HCT116 (cell line): ENCODE results near the gene PNPLA6. TPM values are rescaled to one million over a fixed set of nuclear protein-coding genes. Genes with fewer than 3 reads are reported as not detected.

Experiments used
- ATAC-seq: fragments of 200-7000 bp; cut with Tn5 transposase; 2 replicates; pipeline ENCODE4 v1.9.1; 2020; ENCODE audit warnings: mild to moderate bottlenecking, moderate library complexity
- BruUV-seq: library from RNA; stranded (reverse); fragments of 400-500 nt; replicated peaks from 2 replicates; lab custom pipeline; 2021; lab: Mats Ljungman, UMichigan
- CTCF ChIA-PET: fragments of 300-600 bp; sonication (Branson Sonifier 250); formaldehyde crosslinking; loops from one replicate; lab custom pipeline; 2021; ENCODE audit warnings: antibody characterized with exemption; lab: Charles Lee
- POLR2A ChIA-PET: fragments of 300-600, 350-600 bp; sonication (Branson Sonifier 250); formaldehyde crosslinking; loops from one replicate; lab custom pipeline; 2021; ENCODE audit warnings: antibody characterized with exemption; lab: Charles Lee
- RAD21 ChIA-PET, 2 experiments: fragments of 300-600 bp; sonication (Branson Sonifier 250); formaldehyde crosslinking; loops; one replicate each; lab custom pipeline; 2023; ENCODE audit warnings: low total read pairs in 2 of 2; ENCODE audit not compliant: uncharacterized antibody in 2 of 2, unreplicated experiment in 2 of 2, low non-redundant PET in 1 of 2; lab: Charles Lee
- DNase-seq: peaks from one replicate; pipeline ENCODE4 v3.0.0-alpha.2; 2010; ENCODE audit warnings: low read depth, low spot score
- H2AFZ ChIP-seq: fragments of 200-600 bp; shearing (Covaris generic), sonication (generic); 2 replicates; pipeline ENCODE4 v1.6.1; 2017; ENCODE audit warnings: low read depth, mixed run types, mixed read lengths, antibody characterized with exemption, low read length; ENCODE audit not compliant: poor library complexity, severe bottlenecking
- H3K27ac ChIP-seq: 2 replicates; pipeline ENCODE4 v1.5.1; 2012; ENCODE audit warnings: low read depth, low read length
- H3K27me3 ChIP-seq: fragments of 200-600 bp; sonication (generic); 2 replicates; pipeline ENCODE4 v1.6.1; 2016; ENCODE audit warnings: mixed run types, low read length, mixed read lengths; ENCODE audit not compliant: insufficient read depth
- H3K36me3 ChIP-seq, 2 experiments: fragments of 200-500 bp in 1 of 2; fragments of 200-600 bp in 1 of 2; sonication (Bioruptor generic) in 1 of 2; sonication (generic) in 1 of 2; 2 replicates each; pipeline versions ENCODE4 v1.5.1 to v1.6.1; 2014 to 2016; ENCODE audit warnings: low read length in 2 of 2, inconsistent platforms in 1 of 2, mixed read lengths in 1 of 2, mixed run types in 1 of 2; ENCODE audit not compliant: insufficient read depth in 2 of 2, control insufficient read depth in 1 of 2
- H3K4me1 ChIP-seq, 2 experiments: fragments of 200-600 bp in 1 of 2; sonication (generic) in 1 of 2; 2 replicates each; pipeline versions ENCODE4 v1.5.1 to v1.6.1; 2012 to 2017; ENCODE audit warnings: low read length in 2 of 2, inconsistent platforms in 1 of 2, mild to moderate bottlenecking in 1 of 2, mixed read lengths in 1 of 2, mixed run types in 1 of 2, moderate library complexity in 1 of 2; ENCODE audit not compliant: insufficient read depth in 2 of 2, control insufficient read depth in 1 of 2
- H3K4me2 ChIP-seq: fragments of 200-600 bp; sonication (generic); 2 replicates; pipeline ENCODE4 v1.6.1; 2017; ENCODE audit warnings: mixed run types, low read length, mixed read lengths
- H3K4me3 ChIP-seq, 2 experiments: fragments of 200-600 bp in 1 of 2; sonication (generic) in 1 of 2; replicated peaks in 1 of 2; 2 replicates each; pipeline ENCODE4 v1.5.1; 2011 to 2016; ENCODE audit warnings: low read length in 2 of 2, control low read depth in 1 of 2, low read depth in 1 of 2, mild to moderate bottlenecking in 1 of 2, mixed read lengths in 1 of 2, mixed run types in 1 of 2
- H3K79me2 ChIP-seq: fragments of 200-600 bp; sonication (generic); 2 replicates; pipeline ENCODE4 v1.6.1; 2017; ENCODE audit warnings: mild to moderate bottlenecking, mixed run types, low read length, moderate library complexity, mixed read lengths; ENCODE audit not compliant: insufficient read depth
- H3K9ac ChIP-seq: fragments of 200-600 bp; sonication (generic); 2 replicates; pipeline ENCODE4 v1.6.1; 2016; ENCODE audit warnings: low read length, mixed read lengths
- H3K9me2 ChIP-seq: fragments of 200-600 bp; sonication (generic), shearing (Covaris generic); 2 replicates; pipeline ENCODE4 v1.6.1; 2017; ENCODE audit warnings: mixed run types, mild to moderate bottlenecking, moderate library complexity; ENCODE audit not compliant: insufficient read depth
- H3K9me3 ChIP-seq, 2 experiments: fragments of 200-500 bp in 1 of 2; fragments of 200-600 bp in 1 of 2; sonication (Bioruptor generic) in 1 of 2; sonication (generic) in 1 of 2; 2 replicates each; pipeline ENCODE4 v1.6.1; 2014 to 2017; ENCODE audit warnings: low read length in 2 of 2, mixed read lengths in 2 of 2, inconsistent platforms in 1 of 2, low read depth in 1 of 2, mild to moderate bottlenecking in 1 of 2, mixed run types in 1 of 2, moderate library complexity in 1 of 2; ENCODE audit not compliant: control insufficient read depth in 1 of 2, insufficient read depth in 1 of 2
- H4K20me1 ChIP-seq: fragments of 200-600 bp; sonication (generic), shearing (Covaris generic); 2 replicates; pipeline ENCODE4 v1.6.1; 2017; ENCODE audit warnings: mixed run types, mild to moderate bottlenecking, moderate library complexity; ENCODE audit not compliant: insufficient read depth
- ATF3 ChIP-seq: IDR thresholded peaks from 2 replicates; pipeline ENCODE4 v1.6.1; 2012
- EGR1 ChIP-seq: IDR thresholded peaks from 2 replicates; pipeline ENCODE4 v1.6.1; 2012; ENCODE audit warnings: low read depth
- EZH2phosphoT487 ChIP-seq: fragments of 200-600 bp; IDR thresholded peaks from 2 replicates; pipeline ENCODE4 v1.6.1; 2018; ENCODE audit warnings: antibody characterized with exemption, borderline replicate concordance
- JUND ChIP-seq: IDR thresholded peaks from 2 replicates; pipeline ENCODE4 v1.6.1; 2012
- SRF ChIP-seq: IDR thresholded peaks from 2 replicates; pipeline ENCODE4 v1.6.1; 2012; ENCODE audit warnings: low read depth
- TCF7L2 ChIP-seq: IDR thresholded peaks from 2 replicates; pipeline ENCODE4 v1.7.0; 2011; ENCODE audit warnings: borderline replicate concordance, inconsistent platforms; ENCODE audit not compliant: insufficient read depth, insufficient read length; ENCODE audit errors: extremely low read depth
- intact Hi-C: fragments of 100-400 bp; cut with micrococcal nuclease; formaldehyde crosslinking; loops from 2 replicates; pipeline ENCODE4 v1.10.0; 2022
- total RNA-seq: library from RNA; stranded (reverse); gene quantifications from one replicate; pipeline ENCODE4 v1.2.1, GENCODE V29; 2021; ENCODE audit not compliant: unreplicated experiment
- TF ChIP-seq, protein P1 (sequence below): IDR thresholded peaks from 2 replicates; pipeline ENCODE4 v1.6.1; 2012

PNPLA6 gene
- total RNA-seq, 1 experiment from 2014 or later = 159 TPM

GRCh38 chr19:7547159-7547558 lies 11.6 kb downstream of the PNPLA6 start:
- H3K27me3 ChIP-seq = no peaks in the 10 kb centered on the region
- no peak for ATAC-seq
- H2AFZ ChIP-seq = no peak overlapping the region
- no peak overlapping the region for H3K4me2 ChIP-seq
- H3K36me3 ChIP-seq = peaks cover 2 to 12% of the 10 kb centered on the region in 2 experiments; a peak in 3 of 4 replicates
- H3K4me1 ChIP-seq = peaks cover 0 to 6% of the 10 kb centered on the region in 2 experiments; a peak in 3 of 4 replicates
- no peaks in the 10 kb centered on the region for H4K20me1 ChIP-seq
- no peak overlapping the region for H3K9ac ChIP-seq
- no peak for TF ChIP-seq ATF3
- TF ChIP-seq, protein P1, sequence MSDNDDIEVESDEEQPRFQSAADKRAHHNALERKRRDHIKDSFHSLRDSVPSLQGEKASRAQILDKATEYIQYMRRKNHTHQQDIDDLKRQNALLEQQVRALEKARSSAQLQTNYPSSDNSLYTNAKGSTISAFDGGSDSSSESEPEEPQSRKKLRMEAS = no peak
- TF ChIP-seq EGR1 = no peak
- no peak for TF ChIP-seq SRF
- H3K4me3 ChIP-seq = no peak overlapping the region
- no peaks in the 10 kb centered on the region for H3K9me3 ChIP-seq
- no peak for DNase-seq
- POLR2A ChIA-PET = no interaction called here
- RAD21 ChIA-PET = no interaction called here
- intact Hi-C loops = no loop called here
- H3K27ac ChIP-seq = no peak overlapping the region
- CTCF ChIA-PET = no interaction called here
- BruUV-seq = no TSS peak
- no peaks in the 10 kb centered on the region for H3K79me2 ChIP-seq
- H3K9me2 ChIP-seq = no peaks in the 10 kb centered on the region

GRCh38 chr19:7549429-7550148 lies 14.1 kb downstream of the PNPLA6 start:
- DNase-seq (no peak), ATAC-seq (no peak)
- RAD21 ChIA-PET = no interaction called here
- BruUV-seq = no TSS peak
- Histone ChIP-seq H3K9me2 (no peaks in the 10 kb centered on the region), H3K4me3 (no peak overlapping the region), H3K9me3 (no peaks in the 10 kb centered on the region), H3K9ac (no peak overlapping the region), H2AFZ (no peak overlapping the region), H4K20me1 (no peaks in the 10 kb centered on the region), H3K27me3 (no peaks in the 10 kb centered on the region), H3K27ac (no peak overlapping the region), H3K36me3 (peaks cover 0 to 2% of the 10 kb centered on the region in 2 experiments; a peak in 1 of 4 replicates), H3K4me1 (peaks cover 0 to 6% of the 10 kb centered on the region in 2 experiments; a peak in 3 of 4 replicates), H3K4me2 (no peak overlapping the region), H3K79me2 (no peaks in the 10 kb centered on the region)
- intact Hi-C loops = no loop called here
- POLR2A ChIA-PET = no interaction called here
- TF ChIP-seq EZH2phosphoT487 (no peak), TCF7L2 (no peak), JUND (no peak)
- CTCF ChIA-PET = interaction anchor here (1.6 kb wide), 1 partner anchor 19 kb away, joined by 4 read pairs; no protein-coding TSS in a partner anchor
